Esophagus muscularis mucosa (tissue), 4 donors: ENCODE data around the gene WNT9A. TPM values are rescaled to one million over a fixed set of nuclear protein-coding genes. Genes with fewer than 3 reads are reported as not detected.

ENCODE experiments used
- DNase-seq: peaks from one replicate; pipeline ENCODE4 v3.0.0-alpha.2; 2017; ENCODE audit errors: extremely low spot score
- H3K27ac ChIP-seq, 4 donors: fragments of 200-600 bp; sonication (generic); replicated peaks in 1 of 4; 1 replicate in 3 of 4; 2 replicates in 1 of 4; pipeline ENCODE4 v1.5.1; 2016 to 2019; ENCODE audit warnings: mild to moderate bottlenecking in 1 of 4
- H3K27me3 ChIP-seq, 4 donors: fragments of 200-600 bp; sonication (generic); one replicate each; pipeline versions ENCODE4 v1.5.1 to v1.6.0; 2016 to 2019
- H3K36me3 ChIP-seq, 4 donors: fragments of 200-600 bp; sonication (generic); one replicate each; pipeline ENCODE4 v1.5.1; 2016 to 2019
- H3K4me1 ChIP-seq, 4 donors: fragments of 200-600 bp; sonication (generic); one replicate each; pipeline ENCODE4 v1.5.1; 2016 to 2019
- H3K4me3 ChIP-seq, 4 donors: fragments of 200-600 bp; sonication (generic); 1 replicate in 2 of 4; 2 replicates in 2 of 4; pipeline ENCODE4 v1.5.1; 2016 to 2019; ENCODE audit warnings: mild to moderate bottlenecking in 4 of 4, moderate library complexity in 1 of 4
- H3K9me3 ChIP-seq, 4 donors: fragments of 200-600 bp; sonication (generic); 1 replicate in 3 of 4; 2 replicates in 1 of 4; pipeline ENCODE4 v1.5.1; 2016 to 2019
- EP300 ChIP-seq: sonication (generic); formaldehyde crosslinking; IDR thresholded peaks from one replicate; pipeline ENCODE4 v1.6.1; 2017; ENCODE audit warnings: antibody characterized with exemption
- POLR2A ChIP-seq: fragments of 450-650 bp; IDR thresholded peaks from one replicate; pipeline ENCODE4 v1.6.1; 2017; ENCODE audit warnings: antibody characterized with exemption, moderate library complexity, mild to moderate bottlenecking, low read depth
- POLR2AphosphoS5 ChIP-seq, 2 donors: sonication (generic); formaldehyde crosslinking; IDR thresholded peaks; one replicate each; pipeline ENCODE4 v1.6.1; 2017; ENCODE audit warnings: antibody characterized with exemption in 2 of 2
- WGBS: methylation state at CpG from one replicate; pipeline ENCODE4 v1.1.5; 2018; 5-methylcytosine and 5-hydroxymethylcytosine counted together
- intact Hi-C: fragments of 100-400 bp; cut with DNase I; formaldehyde crosslinking; loops from one replicate; pipeline ENCODE4 v1.15.1; 2023
- total RNA-seq, 4 donors: library from RNA; depleted of rRNA; stranded (reverse); fragments of >200 nt; gene quantifications; one replicate each; pipeline versions ENCODE4 v1.1.0 to v1.2.1, GENCODE V29; 2016
- TF ChIP-seq, protein P1 (sequence below), 3 experiments: fragments of 200-600 bp in 2 of 3; fragments of 450-650 bp in 1 of 3; sonication (generic) in 2 of 3; IDR thresholded peaks; one replicate each; pipeline ENCODE4 v1.5.1; 2017 to 2019; ENCODE audit warnings: antibody characterized with exemption in 3 of 3, mild to moderate bottlenecking in 2 of 3, moderate library complexity in 1 of 3

Gene WNT9A
- total RNA-seq, 4 donors from 2014 or later = 7.5 to 18.1 (median 14.4) TPM

DNA sequence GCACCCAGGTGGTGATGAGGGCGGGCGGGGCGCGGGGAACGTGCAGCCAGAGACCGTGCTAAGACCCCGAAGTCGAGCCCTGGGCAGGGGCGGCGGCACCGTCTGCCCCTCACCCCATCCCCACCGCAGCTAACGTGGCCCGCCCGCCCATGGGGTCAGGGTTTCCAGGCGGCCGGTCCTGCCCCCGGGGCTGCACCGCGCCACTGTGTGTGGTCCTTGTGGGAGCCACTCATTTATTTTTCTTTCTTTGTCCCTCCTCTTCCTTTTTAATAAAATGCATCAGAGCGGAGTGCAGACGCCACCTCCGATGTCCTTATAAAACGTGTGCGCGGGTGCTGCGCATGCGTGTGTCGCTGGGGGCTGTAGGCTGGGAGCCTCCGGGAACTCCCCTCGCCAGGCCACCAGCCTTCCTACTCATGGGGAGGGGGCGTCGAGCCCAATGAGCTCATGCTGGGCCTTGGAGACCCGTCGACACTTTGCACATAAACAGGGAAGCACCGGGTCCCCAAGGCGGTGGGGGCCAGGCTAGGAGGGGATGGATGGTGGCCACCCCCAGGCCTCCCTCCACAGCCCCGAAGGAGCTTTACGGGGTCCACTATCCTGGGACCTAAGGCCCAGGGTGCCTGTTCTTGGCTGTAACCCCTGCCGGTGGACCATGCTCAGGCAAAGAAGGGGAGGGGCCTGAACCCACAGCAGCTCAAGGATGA lies 59.9 kb downstream of the WNT9A start:
- H3K9me3 ChIP-seq = no peaks in the 10 kb centered on the region
- H3K4me1 ChIP-seq = peaks cover 24 to 40% (median 30%) of the 10 kb centered on the region in 4 donors
- H3K36me3 ChIP-seq = no peaks in the 10 kb centered on the region
- DNase-seq = peak; percentile 93
- peak overlapping the region; percentile 94 to 97 (median 96) for H3K27ac ChIP-seq
- TF ChIP-seq POLR2A = no peak
- peak; percentile 70 to 86 for TF ChIP-seq POLR2AphosphoS5 (IDR thresholded peaks at IDR 0.05)
- WGBS = 25% methylated on average over 26 of the region's 40 CpGs
- peaks cover 0 to 5% (median 0%) of the 10 kb centered on the region in 4 donors for H3K27me3 ChIP-seq
- intact Hi-C loops = loop anchor here (2.0 to 5.0 kb wide), 2 partner anchors 59 to 99 kb away; partner anchors contain the start of gene WNT9A
- H3K4me3 ChIP-seq = peak overlapping the region; percentile 65 to 76 (median 68)

DNA sequence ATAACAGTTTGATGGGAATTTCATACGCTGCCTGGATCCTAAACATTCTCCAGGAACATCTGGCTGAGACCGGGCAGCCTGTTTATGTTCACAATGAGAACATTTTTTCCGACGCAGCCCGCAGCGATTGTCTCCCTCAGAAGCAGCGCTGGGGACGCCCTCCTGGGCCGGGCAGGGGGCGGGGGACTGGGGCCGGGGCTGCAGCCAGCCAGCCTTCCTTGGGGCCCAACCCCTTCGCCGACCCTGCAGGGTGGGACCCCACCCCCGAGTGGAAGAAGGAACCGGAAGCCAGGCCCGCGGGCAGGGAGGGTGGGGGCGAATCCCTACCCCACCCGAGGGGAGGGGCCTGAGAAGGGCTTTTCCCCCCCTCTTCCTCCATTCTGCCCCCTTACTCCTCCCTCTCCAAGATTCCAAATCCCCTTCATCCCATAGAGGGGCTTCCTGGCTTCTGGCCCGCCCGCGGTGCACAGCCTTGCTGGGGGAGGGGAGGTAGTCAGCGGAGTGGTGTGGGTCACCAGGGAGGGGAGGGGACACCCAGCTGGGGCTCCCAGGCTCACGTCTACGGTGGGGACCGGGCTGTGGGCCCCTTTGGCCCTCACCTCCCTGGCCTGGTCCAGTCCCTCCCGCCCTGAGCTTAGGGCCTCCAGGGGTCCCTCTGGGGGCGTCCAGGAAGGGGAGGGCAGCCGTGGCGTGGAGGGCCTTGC lies 60.6 kb downstream of the WNT9A start:
- H3K4me3 ChIP-seq = peak overlapping the region; percentile 65 to 76 (median 68)
- 10% methylated on average over 27 of the region's 30 CpGs for WGBS
- H3K27ac ChIP-seq = peak overlapping the region; percentile 94 to 97 (median 96)
- peaks cover 0 to 5% (median 0%) of the 10 kb centered on the region in 4 donors for H3K27me3 ChIP-seq
- peaks cover 24 to 40% (median 30%) of the 10 kb centered on the region in 4 donors for H3K4me1 ChIP-seq
- DNase-seq = peak; percentile 92
- TF ChIP-seq, protein P1, sequence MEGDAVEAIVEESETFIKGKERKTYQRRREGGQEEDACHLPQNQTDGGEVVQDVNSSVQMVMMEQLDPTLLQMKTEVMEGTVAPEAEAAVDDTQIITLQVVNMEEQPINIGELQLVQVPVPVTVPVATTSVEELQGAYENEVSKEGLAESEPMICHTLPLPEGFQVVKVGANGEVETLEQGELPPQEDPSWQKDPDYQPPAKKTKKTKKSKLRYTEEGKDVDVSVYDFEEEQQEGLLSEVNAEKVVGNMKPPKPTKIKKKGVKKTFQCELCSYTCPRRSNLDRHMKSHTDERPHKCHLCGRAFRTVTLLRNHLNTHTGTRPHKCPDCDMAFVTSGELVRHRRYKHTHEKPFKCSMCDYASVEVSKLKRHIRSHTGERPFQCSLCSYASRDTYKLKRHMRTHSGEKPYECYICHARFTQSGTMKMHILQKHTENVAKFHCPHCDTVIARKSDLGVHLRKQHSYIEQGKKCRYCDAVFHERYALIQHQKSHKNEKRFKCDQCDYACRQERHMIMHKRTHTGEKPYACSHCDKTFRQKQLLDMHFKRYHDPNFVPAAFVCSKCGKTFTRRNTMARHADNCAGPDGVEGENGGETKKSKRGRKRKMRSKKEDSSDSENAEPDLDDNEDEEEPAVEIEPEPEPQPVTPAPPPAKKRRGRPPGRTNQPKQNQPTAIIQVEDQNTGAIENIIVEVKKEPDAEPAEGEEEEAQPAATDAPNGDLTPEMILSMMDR (IDR thresholded peaks at IDR 0.05) = no peak
- peak; percentile 62 to 73 for TF ChIP-seq POLR2AphosphoS5 (IDR thresholded peaks at IDR 0.05)
- TF ChIP-seq EP300 = no peak
- H3K9me3 ChIP-seq = no peaks in the 10 kb centered on the region
- intact Hi-C loops = loop anchor here (2.0 to 5.0 kb wide), 2 partner anchors 60 to 98 kb away; partner anchors contain the start of gene WNT9A
- no peaks in the 10 kb centered on the region for H3K36me3 ChIP-seq

DNA sequence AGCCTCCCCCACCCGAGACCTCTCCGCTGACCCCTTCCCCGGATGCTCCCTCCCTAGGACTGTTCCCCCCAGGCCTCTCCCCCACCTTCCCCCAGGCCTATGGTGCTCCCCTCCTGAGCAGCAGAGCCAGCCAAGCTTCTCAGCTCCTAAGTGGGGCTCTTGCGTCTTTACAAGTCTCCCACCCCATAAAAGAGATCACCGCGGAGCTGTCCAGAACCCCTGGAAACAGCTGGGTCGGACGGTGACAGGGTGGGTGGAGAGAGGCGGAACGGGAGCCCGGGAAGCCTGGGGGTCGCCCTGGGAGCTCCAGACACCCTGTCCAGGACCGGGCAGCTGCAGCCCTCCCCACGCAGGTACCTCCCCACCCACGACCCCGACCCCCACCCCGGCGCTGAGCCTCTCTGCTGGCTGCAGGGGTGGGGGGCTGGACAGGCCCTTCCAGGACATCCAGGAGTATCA lies 61.2 kb downstream of the WNT9A start:
- peaks cover 0 to 5% (median 0%) of the 10 kb centered on the region in 4 donors for H3K27me3 ChIP-seq
- TF ChIP-seq, protein P1 (IDR thresholded peaks at IDR 0.05) = no peak
- TF ChIP-seq EP300 (no peak), POLR2A (no peak), POLR2AphosphoS5 (IDR thresholded peaks at IDR 0.05) (no peak)
- peaks cover 24 to 40% (median 30%) of the 10 kb centered on the region in 4 donors for H3K4me1 ChIP-seq
- intact Hi-C loops = loop anchor here (2.0 to 5.0 kb wide), 2 partner anchors 61 to 98 kb away; partner anchors contain the start of gene WNT9A
- peak overlapping the region; percentile 65 to 76 (median 68) for H3K4me3 ChIP-seq
- H3K36me3 ChIP-seq = no peaks in the 10 kb centered on the region
- H3K9me3 ChIP-seq = no peaks in the 10 kb centered on the region
- WGBS = 22% methylated on average over 4 of the region's 18 CpGs
- H3K27ac ChIP-seq = peak overlapping the region; percentile 94 to 97 (median 96)
- DNase-seq = no peak

DNA sequence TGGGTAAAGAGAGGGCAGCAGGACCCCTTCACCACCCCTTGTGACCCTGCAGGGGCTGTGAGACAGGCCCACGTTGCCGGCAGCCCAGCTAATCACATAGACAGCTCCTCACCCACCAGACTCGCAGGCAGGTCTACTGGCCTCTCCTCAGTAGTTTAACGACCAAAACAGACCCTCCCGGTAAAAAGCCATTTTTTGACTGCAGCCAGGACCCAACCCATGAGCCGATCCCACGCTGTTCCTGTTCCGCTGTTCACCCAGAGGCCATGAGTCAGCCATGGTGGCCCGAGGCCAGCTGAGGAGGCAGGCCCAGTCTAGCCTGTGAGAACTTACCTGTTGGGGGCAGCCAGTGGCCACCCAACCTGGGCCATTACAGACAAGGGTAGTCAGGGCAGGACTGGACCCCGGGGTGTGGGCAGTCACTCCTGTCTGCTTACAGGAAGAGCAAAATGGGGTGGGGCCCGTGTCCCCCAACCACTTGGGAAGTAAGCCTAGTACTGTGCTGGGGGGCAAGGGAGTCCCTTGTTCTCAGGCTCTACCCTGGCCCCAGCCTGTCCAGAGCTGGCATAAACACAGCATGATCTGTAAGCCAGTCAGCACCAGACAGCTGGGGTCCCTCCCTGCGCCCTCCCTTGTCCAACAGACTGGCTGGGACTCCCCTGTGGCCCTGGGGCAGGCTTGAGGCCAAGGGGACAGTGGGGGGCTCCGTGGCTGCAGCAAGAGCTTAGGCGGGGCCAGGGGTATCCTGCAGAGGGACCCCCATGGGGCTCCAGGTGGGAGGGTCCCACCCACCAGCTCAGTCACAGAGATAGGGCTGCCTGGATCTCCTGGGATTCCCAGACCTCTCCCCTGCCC lies 61.9 kb downstream of the WNT9A start:
- Histone ChIP-seq H3K9me3 (no peaks in the 10 kb centered on the region), H3K27ac (peak overlapping the region; percentile 94 to 97 (median 96)), H3K4me3 (peak overlapping the region; percentile 65 to 76 (median 68)), H3K36me3 (no peaks in the 10 kb centered on the region), H3K27me3 (peaks cover 0 to 5% (median 0%) of the 10 kb centered on the region in 4 donors), H3K4me1 (peaks cover 24 to 40% (median 30%) of the 10 kb centered on the region in 4 donors)
- WGBS = 28% methylated on average over 8 of the region's 14 CpGs
- intact Hi-C loops = loop anchor here (2.0 to 5.0 kb wide), 2 partner anchors 61 to 97 kb away; partner anchors contain the start of gene WNT9A
- TF ChIP-seq POLR2AphosphoS5 (IDR thresholded peaks at IDR 0.05) = peak in 1 of 2 donors; percentile 40
- TF ChIP-seq, protein P1 (IDR thresholded peaks at IDR 0.05) = no peak
- no peak for TF ChIP-seq EP300
- peak; percentile 93 for DNase-seq
